GM21390 (cell line): ENCODE results near the gene DGCR8.
A peak's percentile ranks its signal among the peaks of the same experiment; 100 is the strongest.

Source experiments
- ATAC-seq: cut with Tn5 transposase; IDR thresholded peaks from one replicate; pipeline ENCODE4 v1.9.1; 2021; ENCODE audit not compliant: unreplicated experiment

The DGCR8 gene

DNA sequence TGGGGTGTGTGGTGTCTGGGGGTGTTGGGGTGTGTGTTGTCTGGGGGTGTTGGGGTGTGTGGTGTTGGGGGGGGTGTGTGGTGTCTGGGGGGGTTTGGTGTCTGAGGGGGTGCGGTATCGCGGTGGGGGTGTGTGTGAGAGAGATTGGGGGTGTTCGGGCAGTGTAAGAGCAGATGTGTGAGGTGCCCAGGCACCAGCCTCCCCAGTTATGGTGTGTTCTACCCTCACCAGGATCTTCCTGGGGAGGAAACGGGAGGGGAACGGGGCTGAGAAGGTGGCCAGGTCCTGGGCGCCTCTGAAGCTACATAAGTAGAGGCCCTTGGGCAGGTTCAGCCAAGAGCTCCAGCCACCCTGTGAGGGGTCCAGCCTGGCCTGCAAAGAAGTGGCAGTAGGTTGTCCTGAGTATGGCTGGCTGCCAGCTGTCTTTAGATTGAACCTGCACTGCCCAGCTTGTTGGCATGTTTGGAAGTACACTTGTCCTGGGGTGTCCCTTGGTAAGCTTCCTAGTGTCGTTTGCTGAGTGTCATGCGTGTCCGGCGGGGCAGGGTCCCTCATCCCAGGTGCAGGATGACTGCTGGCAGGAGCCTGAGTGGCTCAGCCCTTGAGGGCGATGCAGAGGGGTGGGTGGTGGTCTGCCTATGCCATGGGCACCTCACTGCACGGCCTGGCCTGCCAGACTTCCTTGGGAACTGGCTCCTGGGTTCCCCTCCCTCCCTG, 43.5 kb downstream of the DGCR8 start:
- ATAC-seq = no peak

DNA sequence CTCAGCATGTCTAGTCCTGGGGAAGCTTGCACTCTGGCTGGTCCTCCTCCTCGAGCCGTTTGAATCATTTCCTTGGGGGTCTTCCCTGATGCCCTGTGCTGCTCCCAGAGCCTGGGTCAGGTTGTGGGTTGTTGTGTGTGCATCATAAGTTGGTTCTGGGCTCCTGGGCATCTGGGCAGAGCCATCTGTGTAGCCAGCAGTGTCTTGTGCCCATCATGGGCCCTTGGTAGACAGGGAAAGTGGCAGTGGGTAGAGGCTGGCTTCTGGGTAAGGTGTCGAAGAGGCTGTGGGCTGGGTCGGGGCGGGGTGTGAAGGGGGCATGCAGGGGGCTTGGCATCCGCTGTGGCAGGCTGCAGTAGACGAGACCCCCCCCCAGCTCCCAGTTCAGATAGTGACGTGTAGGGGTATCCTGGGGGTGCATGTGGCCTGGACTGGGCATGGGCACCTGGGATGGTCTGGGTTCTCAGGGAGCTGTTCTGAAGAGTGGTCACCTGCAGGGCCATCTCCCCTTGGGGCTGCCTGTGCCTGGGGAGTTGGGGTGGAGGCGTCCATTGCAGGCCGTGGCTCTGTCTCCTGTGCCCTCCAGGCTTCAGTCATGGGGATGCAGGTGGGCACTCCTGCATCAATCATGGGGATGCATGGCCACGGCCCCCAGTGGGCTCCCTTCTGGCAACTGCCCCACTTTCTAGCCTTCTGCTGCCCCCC, 44.2 kb downstream of the DGCR8 start:
- no peak for ATAC-seq

DNA sequence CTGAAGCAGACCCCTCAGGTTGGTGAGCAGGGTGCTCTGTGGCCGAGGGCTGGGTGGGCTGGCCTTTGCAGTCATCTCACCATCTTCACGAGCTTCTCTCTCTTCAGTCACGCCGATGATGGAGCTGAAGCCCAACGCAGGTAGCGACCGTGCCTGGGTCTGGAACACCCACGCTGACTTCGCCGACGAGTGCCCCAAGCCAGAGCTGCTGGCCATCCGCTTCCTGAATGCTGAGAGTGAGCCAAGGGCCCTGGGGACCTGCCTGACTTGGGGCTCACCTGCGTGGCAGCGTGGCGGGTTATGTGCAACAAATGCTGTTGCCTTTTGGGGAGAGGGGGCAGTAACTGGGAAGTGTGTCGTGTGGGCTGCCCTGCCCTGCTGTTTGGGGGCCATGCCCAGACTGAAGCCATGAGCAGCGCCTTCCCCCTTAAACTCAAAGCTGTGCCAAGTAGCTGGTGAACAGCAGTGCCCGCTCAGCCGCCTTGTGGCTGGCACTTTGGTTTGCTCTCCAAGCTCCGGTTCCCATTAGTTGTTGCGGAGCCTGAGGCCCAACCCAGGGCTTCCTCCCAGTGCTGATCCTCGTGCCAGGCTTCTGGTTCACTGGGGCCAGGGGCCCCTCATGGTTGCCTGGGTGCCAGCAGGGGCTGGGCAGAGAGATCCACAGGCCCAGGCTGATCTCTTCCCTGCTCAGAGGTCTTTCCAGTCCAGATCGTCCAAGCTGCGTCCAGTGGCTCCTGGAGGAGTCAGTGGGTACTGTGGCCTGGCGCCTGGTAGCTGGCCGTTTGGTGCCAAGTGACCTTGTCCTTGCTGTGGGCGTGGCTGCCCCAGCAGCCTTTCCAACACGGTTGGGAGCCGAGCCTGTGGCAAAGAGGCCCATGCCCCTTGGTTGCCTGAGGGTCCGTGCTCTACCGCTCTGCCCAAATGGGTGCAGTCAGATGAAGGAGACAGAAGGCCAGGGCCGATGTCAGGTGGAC, 45.4 kb downstream of the DGCR8 start:
- no peak for ATAC-seq

DNA sequence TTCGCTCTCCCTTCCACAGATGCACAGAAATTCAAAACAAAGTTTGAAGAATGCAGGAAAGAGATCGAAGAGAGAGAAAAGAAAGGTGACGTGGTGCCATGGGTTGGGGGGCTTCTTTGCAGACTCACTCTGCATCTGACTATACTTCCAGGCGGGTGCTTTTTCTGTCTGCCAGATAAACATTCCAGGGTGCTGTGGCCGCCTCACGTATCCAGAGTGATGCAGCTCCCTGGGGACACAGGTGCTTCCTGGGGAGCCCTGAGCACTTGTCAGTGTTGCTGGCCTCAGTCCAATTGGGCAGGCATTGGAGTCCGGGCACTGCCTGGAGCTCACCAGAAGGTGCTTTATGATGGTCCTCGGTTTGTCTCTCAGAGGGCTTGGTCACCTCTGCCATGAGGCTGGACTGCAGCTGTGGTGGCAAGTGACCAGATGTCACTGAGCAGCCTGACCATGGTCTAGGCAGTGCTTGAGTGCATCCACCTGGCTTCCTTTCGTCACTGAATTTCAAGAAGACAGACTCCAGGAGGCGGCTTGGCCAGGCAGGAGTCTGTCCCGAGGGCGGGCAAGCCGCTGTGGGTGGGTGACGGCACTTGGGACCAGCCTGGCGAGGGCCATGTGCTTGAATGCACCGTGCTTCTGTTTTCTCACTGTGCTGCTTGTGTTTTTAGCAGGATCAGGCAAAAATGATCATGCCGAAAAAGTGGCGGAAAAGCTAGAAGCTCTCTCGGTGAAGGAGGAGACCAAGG, 46.4 kb downstream of the DGCR8 start:
- no peak for ATAC-seq

DNA sequence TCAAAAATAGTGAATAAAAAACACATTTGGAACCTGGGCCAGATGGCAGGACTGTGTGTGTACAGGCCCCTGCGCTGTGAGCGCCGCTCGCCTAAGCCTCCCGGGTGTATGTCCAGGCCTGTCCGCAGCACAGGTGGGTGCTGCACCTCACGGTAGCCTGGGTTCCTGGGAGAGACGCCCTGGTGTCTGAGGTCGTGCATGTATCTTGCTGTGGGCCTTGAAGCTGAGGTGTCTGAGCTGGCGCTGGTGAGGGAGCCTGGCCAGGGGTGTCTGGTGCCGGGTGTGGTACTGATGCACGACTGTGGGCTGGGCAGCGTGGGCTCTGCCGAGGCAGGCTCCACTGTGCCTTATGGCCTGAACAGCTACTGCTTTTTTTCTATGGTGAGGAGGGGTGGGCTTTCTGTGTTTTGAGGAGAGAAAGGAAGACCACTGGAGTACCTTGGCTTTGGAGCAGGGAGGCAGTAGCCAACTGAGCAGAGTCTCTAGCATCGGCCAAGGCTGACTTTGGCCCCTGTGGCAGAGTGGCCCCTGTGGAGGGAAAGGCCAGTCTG, 47.4 kb downstream of the DGCR8 start:
- no peak for ATAC-seq

DNA sequence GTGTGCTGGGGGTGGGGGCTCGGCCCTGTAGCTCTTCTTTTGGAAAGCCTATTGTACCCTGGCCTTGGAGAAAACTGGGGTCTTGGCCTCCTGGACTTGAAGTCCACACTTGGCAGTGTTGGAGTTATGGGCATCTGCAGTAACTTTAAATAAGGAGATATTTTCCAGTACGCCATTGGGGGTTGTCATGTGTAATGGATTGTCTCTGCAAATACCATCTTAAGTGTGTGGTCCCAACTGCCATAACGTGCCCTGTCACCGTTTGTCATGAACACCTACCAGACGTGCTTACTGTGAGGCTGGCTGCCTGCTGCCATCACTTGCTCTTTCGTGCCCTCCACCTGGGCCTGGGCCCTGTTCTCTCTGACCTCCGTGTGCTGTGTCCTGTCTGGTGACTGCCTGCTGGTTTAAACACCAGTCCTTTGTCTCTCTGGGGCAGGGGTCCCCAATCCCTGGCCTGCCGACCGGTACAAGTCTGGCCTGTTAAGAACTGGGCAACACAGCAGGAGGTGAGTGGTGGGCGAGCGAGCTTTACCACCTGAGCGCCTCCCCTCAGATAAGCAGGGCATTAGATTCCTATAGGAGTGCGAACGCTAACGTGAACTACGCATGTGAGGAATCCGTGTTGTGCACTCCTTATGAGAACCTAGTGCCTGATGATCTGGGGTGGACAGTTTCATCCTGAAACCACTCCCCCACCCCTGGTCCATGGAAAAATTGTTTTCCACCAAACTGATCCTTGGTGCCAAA, 48.0 kb downstream of the DGCR8 start:
- no peak for ATAC-seq

DNA sequence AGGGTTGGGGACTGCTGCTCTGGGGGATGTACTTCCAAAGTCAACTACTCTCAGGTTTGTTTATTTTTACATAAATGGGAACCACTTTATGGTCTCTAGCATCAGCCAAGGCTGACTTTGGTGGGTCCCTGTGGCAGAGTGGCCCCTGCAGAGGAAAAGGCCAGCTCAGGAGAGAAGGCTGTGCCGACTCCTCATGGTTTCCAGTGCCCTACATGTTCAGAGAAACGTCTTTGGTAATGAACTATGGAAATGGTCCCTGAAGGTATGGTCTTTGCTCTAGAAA, 48.5 kb downstream of the DGCR8 start:
- ATAC-seq = no peak

DNA sequence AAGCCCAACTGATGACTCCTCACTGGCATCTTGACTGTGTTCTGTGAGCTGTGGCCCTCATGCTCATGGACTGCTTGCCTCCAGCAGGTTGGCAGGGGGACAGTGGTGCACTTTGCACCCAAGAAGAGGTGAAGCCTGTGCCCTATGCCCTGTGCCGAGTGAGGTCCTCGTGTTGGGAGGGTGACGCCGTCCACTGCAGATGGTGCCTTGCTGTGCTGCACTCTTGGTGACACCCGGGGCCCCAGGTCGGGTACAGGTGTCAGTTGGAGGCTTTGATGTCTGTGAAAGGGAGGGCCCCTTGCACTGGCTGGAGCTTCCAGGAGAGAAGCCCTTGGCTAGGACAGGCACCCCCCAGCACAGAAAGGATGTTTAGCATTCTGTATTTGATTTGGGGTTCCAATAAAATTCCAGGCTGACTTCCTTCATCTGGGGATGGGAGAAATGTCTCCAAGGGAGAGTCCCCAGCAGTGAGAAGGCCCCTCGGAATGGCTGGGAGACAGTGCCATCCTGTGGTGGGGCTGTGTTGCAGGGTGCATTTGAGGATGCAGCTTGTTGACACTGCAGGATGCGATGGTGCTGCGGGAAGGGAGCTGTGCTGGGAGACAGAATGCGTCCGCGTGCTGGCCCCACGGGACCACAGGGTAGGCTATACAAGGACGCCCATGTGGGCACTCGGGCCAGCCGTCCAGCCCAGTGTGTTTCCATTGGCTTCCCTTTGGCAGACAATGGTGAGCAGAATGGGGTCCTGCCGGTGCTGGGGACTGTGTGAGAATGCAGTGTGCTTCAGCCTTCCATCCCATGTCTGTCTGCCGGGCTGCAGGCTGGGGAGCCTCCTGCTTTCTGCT, 49.1 kb downstream of the DGCR8 start:
- no peak for ATAC-seq

DNA sequence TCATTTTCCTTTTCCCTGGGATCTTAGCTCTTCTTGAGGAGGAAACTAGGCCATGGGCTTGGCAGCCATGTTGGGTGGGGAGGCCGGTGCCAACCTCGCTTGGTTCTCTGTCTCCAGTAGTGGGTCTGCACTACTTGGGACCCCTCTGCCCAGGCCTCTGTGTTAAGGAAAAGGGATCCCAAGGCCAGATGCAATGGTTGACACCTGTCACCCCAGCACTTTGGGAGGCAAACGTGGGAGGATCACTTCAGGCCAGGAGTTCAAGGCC, 49.6 kb downstream of the DGCR8 start:
- no peak for ATAC-seq

DNA sequence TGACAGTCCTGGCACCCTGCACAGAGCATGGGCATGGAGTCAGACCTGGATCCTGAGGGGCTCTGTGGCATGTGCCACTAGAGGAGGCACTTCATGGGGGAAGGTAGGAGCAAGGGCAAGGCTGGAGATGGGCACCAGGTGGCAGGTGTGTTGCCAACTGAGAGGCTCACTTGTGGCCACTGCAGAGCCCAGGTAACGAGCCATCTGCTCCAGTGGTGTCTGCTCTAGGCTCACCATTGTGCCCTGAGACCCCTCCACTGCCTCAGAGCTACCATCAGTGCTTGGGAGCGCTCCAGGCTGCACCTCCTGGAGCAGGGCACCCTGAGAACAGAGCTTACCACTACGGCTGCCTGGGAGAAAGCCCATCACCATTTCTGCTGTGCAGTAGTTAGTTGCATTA, 50.3 kb downstream of the DGCR8 start:
- no peak for ATAC-seq

DNA sequence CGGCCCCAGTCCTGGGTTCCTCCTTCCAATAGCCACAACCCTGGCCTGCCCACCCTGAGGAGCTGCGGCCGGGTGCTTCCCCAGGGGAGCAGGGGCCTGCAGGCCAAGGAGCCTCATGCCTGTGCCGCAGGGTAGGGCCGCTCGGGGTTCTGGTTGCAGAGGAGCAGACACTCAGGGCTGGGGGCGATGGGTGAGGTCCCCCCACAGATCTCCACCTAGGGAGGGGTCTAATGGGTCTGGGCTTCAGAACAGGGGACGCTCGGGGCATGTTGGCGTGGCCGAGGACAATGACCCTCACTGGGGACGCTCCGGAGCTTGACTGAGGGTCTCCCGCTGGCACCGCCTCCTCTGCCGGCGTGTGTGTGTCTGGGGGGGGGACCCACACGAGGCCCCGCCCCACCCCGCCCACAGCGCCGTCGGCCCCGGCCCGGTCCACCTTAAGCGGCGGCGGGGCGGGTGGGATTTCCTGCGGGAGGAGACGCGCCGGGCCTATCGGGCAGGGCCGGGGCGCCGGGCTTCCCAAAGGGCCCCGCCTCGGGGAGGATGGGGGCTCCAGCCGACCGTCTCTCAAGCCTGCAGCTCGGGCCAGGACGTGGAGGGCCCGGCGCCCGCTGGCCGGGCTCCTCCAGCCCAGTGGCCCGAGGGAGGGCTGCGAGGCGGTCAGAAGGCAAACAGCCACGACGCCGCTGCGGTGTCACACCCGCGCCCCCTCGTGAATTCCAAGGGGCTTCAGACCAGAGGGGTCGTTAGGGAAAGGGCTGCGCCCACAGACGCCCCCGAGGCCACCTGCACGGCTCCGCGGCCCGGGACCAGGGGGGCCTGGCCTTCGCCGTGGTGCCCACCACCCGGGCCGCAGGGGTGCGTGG, 50.9 kb downstream of the DGCR8 start:
- peak; percentile 49 for ATAC-seq

DNA sequence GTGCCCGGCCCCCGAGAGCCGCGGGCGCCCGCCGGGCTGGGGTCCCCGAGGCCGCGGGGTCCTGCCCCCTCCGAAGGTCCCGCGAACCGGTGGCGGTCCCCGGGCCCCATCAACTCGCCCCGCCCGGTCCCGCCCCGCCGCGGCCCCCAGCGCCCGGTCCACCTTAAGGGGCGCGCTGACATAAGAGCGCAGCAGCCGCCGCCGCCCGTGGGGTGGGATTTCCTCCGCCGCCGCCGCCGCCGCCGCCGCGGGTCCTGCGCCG, 51.5 kb downstream of the DGCR8 start, which contains the start of gene ZDHHC8:
Gene ZDHHC8 (plus strand): TSS at position 208 of the 262 bp plus-strand sequence. CDS start 144 bp downstream, outside the sequence.
- ATAC-seq = peak; percentile 41

DNA sequence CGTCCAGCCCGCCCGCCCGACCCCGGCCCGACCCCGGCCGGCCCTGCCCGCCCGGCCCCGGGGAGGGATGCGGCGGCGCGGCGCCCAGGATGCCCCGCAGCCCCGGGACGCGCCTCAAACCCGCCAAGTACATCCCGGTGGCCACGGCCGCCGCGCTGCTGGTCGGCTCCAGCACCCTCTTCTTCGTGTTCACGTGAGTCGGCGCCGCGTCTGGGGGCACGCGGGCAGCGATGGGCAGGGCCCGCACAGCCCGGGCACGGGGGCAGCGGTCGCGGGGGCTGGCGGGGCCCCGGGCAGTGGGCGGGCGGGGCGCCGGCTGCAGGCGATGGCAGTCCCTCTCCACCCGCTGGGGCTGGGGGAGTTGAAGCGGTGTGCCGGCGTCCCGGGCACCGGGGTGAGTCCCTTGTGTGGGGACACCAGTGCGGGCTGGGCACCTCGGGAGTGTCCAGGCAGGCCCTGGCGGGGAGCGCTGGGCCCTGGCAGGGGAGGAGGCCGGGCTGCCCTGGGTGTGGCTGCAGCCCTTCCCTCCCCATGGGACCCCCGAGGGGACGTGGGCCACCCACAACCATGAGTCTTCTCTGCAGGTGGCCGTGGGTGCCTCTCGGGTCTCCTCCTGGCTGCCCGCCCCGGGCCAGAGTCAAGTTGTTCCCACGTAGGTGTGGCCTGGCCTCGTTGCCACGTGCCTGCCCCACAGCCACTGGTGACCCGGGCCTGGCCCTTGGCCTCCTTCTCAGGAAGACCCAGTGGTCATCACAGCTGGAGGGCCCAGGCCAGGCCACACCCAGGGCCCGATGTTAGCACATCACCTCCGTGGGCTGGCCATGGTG, 52.0 kb downstream of the DGCR8 start:
- ATAC-seq = no peak

DNA sequence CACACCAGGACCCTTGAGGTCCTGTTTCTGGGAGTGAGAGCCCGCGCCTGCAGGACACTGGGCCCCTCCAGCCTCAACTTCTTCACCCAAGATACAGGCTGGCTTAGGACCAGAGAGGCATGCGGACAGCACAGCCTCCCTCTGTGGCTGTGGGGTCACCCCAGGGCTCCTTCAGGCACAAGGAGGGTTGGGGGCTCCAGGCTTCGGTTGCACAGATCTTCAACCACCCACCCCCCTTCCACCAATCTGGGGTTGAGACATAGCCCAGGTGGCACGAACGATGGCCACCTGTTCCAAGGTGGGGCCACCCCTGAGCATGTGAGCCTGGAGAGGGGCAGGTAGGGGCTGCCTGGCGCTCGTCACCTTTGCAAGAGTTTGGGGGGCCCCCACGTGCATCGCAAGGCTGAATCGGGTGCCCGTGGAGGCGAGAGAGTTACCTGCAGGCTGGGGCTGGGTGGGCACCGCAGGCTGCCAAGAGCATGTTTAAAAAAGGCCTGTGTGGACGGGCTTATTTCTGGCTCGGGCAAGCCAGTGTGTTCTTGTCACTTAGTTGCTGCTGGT, 52.7 kb downstream of the DGCR8 start:
- no peak for ATAC-seq

DNA sequence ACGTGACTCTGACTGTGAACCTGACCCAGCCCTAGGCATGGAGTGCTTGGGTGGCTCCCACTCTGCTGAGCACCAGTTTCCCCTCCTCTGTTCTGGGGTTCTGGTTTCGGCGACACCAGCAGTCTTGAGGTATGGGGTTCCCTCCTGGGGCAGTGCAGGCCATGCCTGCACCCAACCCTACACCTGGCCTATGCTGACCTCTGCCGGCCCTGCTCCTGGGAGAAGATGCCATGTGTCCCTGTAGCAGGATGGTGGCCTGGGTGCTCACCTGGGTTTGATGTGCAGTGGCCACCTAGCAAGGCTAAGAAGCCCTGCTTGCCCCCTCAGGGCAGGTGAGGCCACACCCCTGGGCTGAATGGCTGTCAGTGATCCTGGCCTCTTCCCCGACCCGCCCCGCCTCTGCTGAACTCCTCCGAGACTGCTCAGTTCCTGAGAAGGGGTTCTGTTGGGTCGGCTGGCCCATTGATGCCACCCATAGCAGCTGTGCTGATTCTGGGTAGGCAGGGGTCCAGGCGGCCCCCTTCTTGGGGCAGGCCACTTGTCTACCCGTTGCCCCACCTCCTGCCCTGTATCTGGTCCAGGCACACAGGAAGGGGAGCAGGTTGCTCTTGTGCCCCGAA, 54.0 kb downstream of the DGCR8 start:
- ATAC-seq = no peak

DNA sequence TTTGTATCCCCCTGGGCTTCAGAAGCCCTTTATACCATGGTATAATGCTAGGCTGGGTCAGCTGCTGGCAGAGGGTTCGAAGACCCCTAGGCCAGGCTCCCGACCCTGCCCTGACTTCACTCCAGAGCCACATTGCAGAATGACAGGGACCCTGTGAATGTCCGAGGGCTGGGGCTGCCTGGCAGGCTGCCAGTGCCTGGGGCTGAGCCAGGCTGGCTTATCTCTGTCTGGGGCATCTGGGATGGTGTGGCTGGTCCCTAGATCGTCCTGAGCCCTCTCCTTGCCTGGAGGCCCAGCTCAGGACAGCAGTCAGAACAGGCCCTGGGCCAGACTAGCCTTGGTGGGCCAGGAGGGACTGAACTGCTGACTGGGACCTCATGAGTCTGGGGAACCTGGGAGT, 55.2 kb downstream of the DGCR8 start:
- ATAC-seq = no peak
